ENCODE measurements around the gene COMMD10.

DNA sequence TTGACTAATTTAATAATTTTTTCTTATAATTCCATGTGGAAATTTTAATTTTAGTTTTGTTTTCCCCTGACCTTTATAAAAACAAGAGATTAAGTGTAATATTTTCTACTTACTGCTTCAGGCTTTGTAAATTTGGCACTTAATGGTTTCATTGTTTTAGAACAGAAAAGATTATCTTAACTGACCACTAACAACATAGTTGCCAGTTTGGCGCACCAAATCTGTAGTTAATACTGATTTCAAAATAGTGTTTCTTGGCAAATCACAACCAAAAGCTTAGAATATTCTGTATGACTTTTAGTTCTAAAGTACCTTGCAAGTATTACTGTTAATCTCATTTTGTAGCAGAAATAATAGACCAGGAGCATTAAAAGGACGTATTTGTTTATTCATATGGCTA, 124.3 kb downstream of the COMMD10 start:
- no peak for TF ChIP-seq POLR2AphosphoS5 (IDR thresholded peaks at IDR 0.05)
- no peak for TF ChIP-seq CTCF (IDR thresholded peaks at IDR 0.05)

Data from stomach (tissue), 4 donors.